Measurements from ENCODE around the gene CAPN13. TPM values are rescaled to one million over a fixed set of nuclear protein-coding genes. Genes with fewer than 3 reads are reported as not detected.

The CAPN13 gene
- total RNA-seq, 1 experiment from 2014 or later: not detected

GRCh38 chr2:30684026-30684425, 123.2 kb downstream of the CAPN13 start:
- no peak for DNase-seq (ENCODE audit: low spot score)

- DNase-seq (ENCODE audit: low spot score): no peak
These were observed 123.8 kb downstream of the CAPN13 start for GRCh38 chr2:30683236-30683956.

GRCh38 chr2:30681022-30681421, 126.2 kb downstream of the CAPN13 start:
- DNase-seq (ENCODE audit: low spot score): no peak

GRCh38 chr2:30680121-30680520, 127.1 kb downstream of the CAPN13 start:
- no peak for DNase-seq (ENCODE audit: low spot score)

GRCh38 chr2:30679426-30680088, 127.7 kb downstream of the CAPN13 start:
- DNase-seq (ENCODE audit: low spot score): no peak

- DNase-seq (ENCODE audit: low spot score): no peak
These were observed 128.7 kb downstream of the CAPN13 start for GRCh38 chr2:30678410-30679137.

GRCh38 chr2:30677861-30678385, 129.3 kb downstream of the CAPN13 start:
- no peak for DNase-seq (ENCODE audit: low spot score)

GRCh38 chr2:30677231-30677630, 130.0 kb downstream of the CAPN13 start:
- DNase-seq (ENCODE audit: low spot score): no peak

GRCh38 chr2:30675758-30676157, 131.5 kb downstream of the CAPN13 start:
- no peak for DNase-seq (ENCODE audit: low spot score)

GRCh38 chr2:30673127-30673526, 134.1 kb downstream of the CAPN13 start:
- DNase-seq (ENCODE audit: low spot score): no peak

All from A172 (cell line).